H7 (cell line): Measurements from ENCODE around the gene C6orf163. TPM values are rescaled to one million over a fixed set of nuclear protein-coding genes. Genes with fewer than 3 reads are reported as not detected.
A peak's percentile ranks its signal among the peaks of the same experiment; 100 is the strongest.

Source experiments
- DNase-seq: peaks from one replicate; pipeline ENCODE4 v3.0.0; 2012
- H3K27me3 ChIP-seq: 2 replicates; pipeline ENCODE4 v1.6.0; 2011; ENCODE audit warnings: mild to moderate bottlenecking, low read length; ENCODE audit not compliant: control insufficient read depth, insufficient read depth
- H3K36me3 ChIP-seq: replicated peaks from 2 replicates; pipeline ENCODE4 v1.5.1; 2011; ENCODE audit warnings: low read length; ENCODE audit not compliant: control insufficient read depth, insufficient read depth
- H3K4me3 ChIP-seq: 2 replicates; pipeline ENCODE4 v1.5.1; 2011; ENCODE audit warnings: low read depth, mild to moderate bottlenecking, control low read depth, low read length, moderate library complexity; ENCODE audit not compliant: insufficient read depth
- total RNA-seq: library from RNA; depleted of rRNA; stranded (reverse); fragments of >200 nt; shearing (Covaris generic); gene quantifications from 2 replicates; pipeline ENCODE4 v1.2.3, GENCODE V29; 2014

The C6orf163 gene
- total RNA-seq, 1 experiment from 2014 or later, result 0.87 TPM

DNA sequence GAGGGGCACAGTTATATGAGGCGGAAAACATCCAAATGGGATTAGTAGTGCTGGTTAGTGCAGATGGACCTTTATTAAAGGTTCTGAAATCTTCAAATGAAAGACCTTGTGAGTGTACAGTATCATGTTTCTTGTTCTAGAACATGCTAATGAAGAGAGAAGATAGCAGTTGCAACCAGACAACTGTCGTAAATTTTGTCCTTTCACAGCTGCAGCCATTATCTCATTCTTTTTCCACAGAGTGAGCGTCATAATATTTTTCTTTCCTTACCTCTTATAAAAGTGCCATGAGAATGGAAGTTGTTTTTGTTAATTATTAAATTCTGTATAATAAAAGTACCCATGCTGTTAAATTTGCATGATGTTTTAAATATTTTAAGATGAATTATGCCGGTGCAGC, 4.4 kb upstream of the C6orf163 start:
- DNase-seq, result no peak
- H3K36me3 ChIP-seq, result peaks cover 1% of the 10 kb centered on the region; the same call in 1 of the 2 replicates
- H3K27me3 ChIP-seq, result no peaks in the 10 kb centered on the region
- H3K4me3 ChIP-seq, result no peak overlapping the region

- no peak for DNase-seq
- H3K36me3 ChIP-seq, result peaks cover 1% of the 10 kb centered on the region; the same call in 1 of the 2 replicates
- H3K27me3 ChIP-seq, result no peaks in the 10 kb centered on the region
Measured at GRCh38 chr6:87341158-87341557, 3.5 kb upstream of the C6orf163 start.

GRCh38 chr6:87341899-87342298, 2.7 kb upstream of the C6orf163 start:
- no peak for DNase-seq

More at GRCh38 chr6:87341158-87341557, 3.5 kb upstream of the C6orf163 start:
- H3K4me3 ChIP-seq, result no peak overlapping the region

DNA sequence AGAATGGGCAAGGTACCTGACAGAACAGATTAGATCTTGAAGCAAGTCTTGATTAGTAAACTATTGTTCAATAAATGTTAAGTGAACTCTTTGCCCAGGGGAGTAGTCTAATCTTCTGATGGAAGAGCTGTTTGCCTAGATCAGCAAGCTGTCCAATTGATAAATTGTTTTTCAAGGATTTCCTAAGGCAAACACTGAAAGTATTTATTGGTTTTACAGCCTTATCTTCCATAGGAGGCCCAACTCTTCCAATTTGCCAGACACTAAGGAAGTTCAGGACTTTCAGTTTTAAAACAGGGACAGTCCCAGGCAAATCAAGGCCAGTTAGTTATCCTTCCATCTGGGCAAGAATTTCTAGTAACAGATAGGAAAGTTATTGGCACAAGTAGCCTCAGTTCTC, 1.8 kb upstream of the C6orf163 start:
- no peak for DNase-seq
- Histone ChIP-seq H3K36me3 (peaks cover 1% of the 10 kb centered on the region; the same call in 1 of the 2 replicates), H3K4me3 (no peak overlapping the region), H3K27me3 (no peaks in the 10 kb centered on the region)

More at GRCh38 chr6:87341899-87342298, 2.7 kb upstream of the C6orf163 start:
- H3K36me3 ChIP-seq, result peaks cover 1% of the 10 kb centered on the region; the same call in 1 of the 2 replicates
- H3K27me3 ChIP-seq, result no peaks in the 10 kb centered on the region
- no peak overlapping the region for H3K4me3 ChIP-seq

DNA sequence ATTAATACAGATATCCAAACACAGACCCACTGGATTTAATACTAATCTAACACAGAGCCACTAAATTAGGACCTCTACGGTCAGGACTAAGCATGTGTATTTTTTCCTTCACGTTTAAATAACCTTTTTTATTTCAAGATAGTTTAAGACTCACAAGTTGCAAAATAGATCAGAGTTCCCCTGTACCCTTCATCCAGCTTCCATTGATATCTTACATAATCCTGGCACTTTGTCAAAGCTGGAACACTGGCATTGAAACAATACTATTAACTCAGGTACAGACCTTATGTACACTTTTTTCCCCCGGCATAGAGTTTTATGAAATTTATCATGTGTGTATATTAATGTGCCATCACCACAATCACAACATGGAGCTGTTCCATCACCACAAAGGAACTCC, 2.1 kb downstream of the C6orf163 start:
- Histone ChIP-seq H3K36me3 (peaks cover 1% of the 10 kb centered on the region; the same call in 1 of the 2 replicates), H3K27me3 (no peaks in the 10 kb centered on the region), H3K4me3 (no peak overlapping the region)
- DNase-seq, result no peak

GRCh38 chr6:87349896-87350295, 5.3 kb downstream of the C6orf163 start:
- DNase-seq, result no peak
- Histone ChIP-seq H3K36me3 (0 out of 2 replicates have a peak, but pooled peaks cover 1% of the 10 kb centered on the region), H3K4me3 (no peak overlapping the region), H3K27me3 (no peaks in the 10 kb centered on the region)

- DNase-seq, result no peak
- Histone ChIP-seq H3K36me3 (no peaks in the 10 kb centered on the region), H3K4me3 (no peak overlapping the region), H3K27me3 (no peaks in the 10 kb centered on the region)
Measured at GRCh38 chr6:87350516-87350915, 5.9 kb downstream of the C6orf163 start.

- Histone ChIP-seq H3K4me3 (no peak overlapping the region), H3K27me3 (no peaks in the 10 kb centered on the region), H3K36me3 (no peaks in the 10 kb centered on the region)
- no peak for DNase-seq
Measured at GRCh38 chr6:87351583-87351982, 7.0 kb downstream of the C6orf163 start.

- Histone ChIP-seq H3K4me3 (no peak overlapping the region), H3K27me3 (no peaks in the 10 kb centered on the region), H3K36me3 (no peaks in the 10 kb centered on the region)
- DNase-seq, result no peak
Measured at GRCh38 chr6:87356181-87356580, 11.6 kb downstream of the C6orf163 start.

GRCh38 chr6:87357479-87358196, 13.0 kb downstream of the C6orf163 start:
- Histone ChIP-seq H3K27me3 (no peaks in the 10 kb centered on the region), H3K36me3 (no peaks in the 10 kb centered on the region), H3K4me3 (no peak overlapping the region)
- DNase-seq, result peak; percentile 17

DNA sequence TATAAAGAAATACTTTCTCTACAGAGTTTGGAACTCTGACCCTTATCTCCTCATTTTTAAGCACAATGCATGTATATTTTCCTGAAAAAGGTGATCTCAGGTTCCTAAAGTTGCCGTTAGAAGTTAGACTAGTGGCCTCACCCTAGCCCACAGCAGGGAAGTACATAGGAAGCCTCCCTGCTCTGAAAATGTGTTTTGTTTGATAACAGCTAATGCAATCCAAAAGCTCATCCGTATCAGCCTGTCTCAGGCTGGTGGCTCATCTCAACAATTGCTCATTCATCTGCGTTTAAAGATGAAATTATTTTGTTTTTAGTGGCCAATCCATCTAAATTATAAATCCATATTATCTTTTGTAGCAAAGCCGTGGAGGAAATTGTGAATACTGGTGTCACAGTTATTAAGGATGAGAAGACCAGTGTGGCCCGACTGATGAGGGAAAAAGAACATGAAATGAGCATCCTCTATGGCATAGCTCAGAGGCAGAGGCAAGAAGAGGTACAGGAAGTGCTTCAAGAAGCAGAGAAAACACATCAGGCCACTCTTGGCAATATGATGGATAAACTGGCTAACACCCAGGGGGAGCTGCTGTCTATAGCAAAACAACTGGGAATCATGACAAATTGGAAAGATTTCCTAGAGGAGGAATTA, 20.1 kb downstream of the C6orf163 start:
- no peak for DNase-seq
- Histone ChIP-seq H3K27me3 (no peaks in the 10 kb centered on the region), H3K4me3 (no peak overlapping the region), H3K36me3 (no peaks in the 10 kb centered on the region; the same call in 1 of the 2 replicates)

- no peak for DNase-seq
- no peak overlapping the region for H3K4me3 ChIP-seq
- no peaks in the 10 kb centered on the region; the same call in 1 of the 2 replicates for H3K36me3 ChIP-seq
- no peaks in the 10 kb centered on the region for H3K27me3 ChIP-seq
Measured at GRCh38 chr6:87366072-87366827, 21.6 kb downstream of the C6orf163 start.

- no peaks in the 10 kb centered on the region for H3K27me3 ChIP-seq
- H3K36me3 ChIP-seq, result no peaks in the 10 kb centered on the region; the same call in 1 of the 2 replicates
- no peak for DNase-seq
- no peak overlapping the region for H3K4me3 ChIP-seq
Measured at GRCh38 chr6:87366899-87367298, 22.3 kb downstream of the C6orf163 start.

- no peak for DNase-seq
- Histone ChIP-seq H3K27me3 (no peaks in the 10 kb centered on the region), H3K36me3 (no peaks in the 10 kb centered on the region), H3K4me3 (no peak overlapping the region)
Measured at GRCh38 chr6:87373377-87373776, 28.8 kb downstream of the C6orf163 start.
